NCI-H2196 (cell line): ENCODE results near the gene FOXN3.
A peak's percentile ranks its signal among the peaks of the same experiment; 100 is the strongest.

Experiments used
- DNase-seq: peaks from one replicate; lab custom pipeline; 2025; ENCODE audit not compliant: unreplicated experiment; lab: John Stamatoyannopoulos, UW

Gene FOXN3

GRCh38 chr14:89237921-89238529, 179.0 kb downstream of the FOXN3 start:
- no peak for DNase-seq

- DNase-seq: no peak
Measured at GRCh38 chr14:89236851-89237250, 180.2 kb downstream of the FOXN3 start.

GRCh38 chr14:89233184-89233583, 183.8 kb downstream of the FOXN3 start:
- no peak for DNase-seq

- DNase-seq: no peak
Measured at GRCh38 chr14:89232265-89233070, 184.6 kb downstream of the FOXN3 start.

GRCh38 chr14:89231426-89232113, 185.5 kb downstream of the FOXN3 start:
- no peak for DNase-seq

GRCh38 chr14:89228921-89229639, 188.0 kb downstream of the FOXN3 start:
- no peak for DNase-seq

- DNase-seq: no peak
Measured at GRCh38 chr14:89227496-89227836, 189.6 kb downstream of the FOXN3 start.

- DNase-seq: no peak
Measured at GRCh38 chr14:89226801-89227495, 190.1 kb downstream of the FOXN3 start.

- no peak for DNase-seq
Measured at GRCh38 chr14:89225607-89226006, 191.4 kb downstream of the FOXN3 start.

GRCh38 chr14:89221109-89221810, 195.8 kb downstream of the FOXN3 start:
- peak; percentile 58 for DNase-seq

GRCh38 chr14:89219051-89219450, 198.0 kb downstream of the FOXN3 start:
- no peak for DNase-seq

GRCh38 chr14:89217891-89218290, 199.1 kb downstream of the FOXN3 start:
- DNase-seq: no peak

- no peak for DNase-seq
Measured at GRCh38 chr14:89215531-89215930, 201.5 kb downstream of the FOXN3 start.

- no peak for DNase-seq
Measured at GRCh38 chr14:89215114-89215513, 201.9 kb downstream of the FOXN3 start.

GRCh38 chr14:89214221-89214965, 202.6 kb downstream of the FOXN3 start:
- peak; percentile 85 for DNase-seq

GRCh38 chr14:89212386-89213235, 204.4 kb downstream of the FOXN3 start:
- no peak for DNase-seq

GRCh38 chr14:89209558-89209957, 207.5 kb downstream of the FOXN3 start:
- DNase-seq: no peak

GRCh38 chr14:89207925-89208328, 209.1 kb downstream of the FOXN3 start:
- no peak for DNase-seq
